Sigmoid colon (tissue), 4 donors: ENCODE measurements around the gene PTX4.

Source experiments
- EP300 ChIP-seq, 4 donors: sonication (generic); formaldehyde crosslinking; IDR thresholded peaks; one replicate each; pipeline ENCODE4 v1.6.1; 2017; ENCODE audit warnings: antibody characterized with exemption in 4 of 4
- POLR2A ChIP-seq, 2 donors: fragments of 450-650 bp; IDR thresholded peaks; one replicate each; pipeline ENCODE4 v1.6.1; 2016; ENCODE audit warnings: antibody characterized with exemption in 2 of 2, mild to moderate bottlenecking in 2 of 2, moderate library complexity in 2 of 2
- TF ChIP-seq, protein P1 (sequence below), 4 experiments: fragments of 450-650 bp in 3 of 4; fragments of 200-600 bp in 1 of 4; IDR thresholded peaks; one replicate each; pipeline ENCODE4 v1.5.1; 2016 to 2019; ENCODE audit warnings: antibody characterized with exemption in 4 of 4, mild to moderate bottlenecking in 3 of 4, moderate library complexity in 2 of 4

GRCh38 chr16:1498899-1499676, 10.3 kb upstream of the PTX4 start:
- TF ChIP-seq, protein P1, sequence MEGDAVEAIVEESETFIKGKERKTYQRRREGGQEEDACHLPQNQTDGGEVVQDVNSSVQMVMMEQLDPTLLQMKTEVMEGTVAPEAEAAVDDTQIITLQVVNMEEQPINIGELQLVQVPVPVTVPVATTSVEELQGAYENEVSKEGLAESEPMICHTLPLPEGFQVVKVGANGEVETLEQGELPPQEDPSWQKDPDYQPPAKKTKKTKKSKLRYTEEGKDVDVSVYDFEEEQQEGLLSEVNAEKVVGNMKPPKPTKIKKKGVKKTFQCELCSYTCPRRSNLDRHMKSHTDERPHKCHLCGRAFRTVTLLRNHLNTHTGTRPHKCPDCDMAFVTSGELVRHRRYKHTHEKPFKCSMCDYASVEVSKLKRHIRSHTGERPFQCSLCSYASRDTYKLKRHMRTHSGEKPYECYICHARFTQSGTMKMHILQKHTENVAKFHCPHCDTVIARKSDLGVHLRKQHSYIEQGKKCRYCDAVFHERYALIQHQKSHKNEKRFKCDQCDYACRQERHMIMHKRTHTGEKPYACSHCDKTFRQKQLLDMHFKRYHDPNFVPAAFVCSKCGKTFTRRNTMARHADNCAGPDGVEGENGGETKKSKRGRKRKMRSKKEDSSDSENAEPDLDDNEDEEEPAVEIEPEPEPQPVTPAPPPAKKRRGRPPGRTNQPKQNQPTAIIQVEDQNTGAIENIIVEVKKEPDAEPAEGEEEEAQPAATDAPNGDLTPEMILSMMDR (IDR thresholded peaks at IDR 0.05), result no peak
- TF ChIP-seq POLR2A (IDR thresholded peaks at IDR 0.05), result no peak
- TF ChIP-seq EP300 (IDR thresholded peaks at IDR 0.05), result no peak
